GM11168 (cell line): ENCODE measurements around the gene EZH2.

ENCODE experiments used
- in situ Hi-C: fragments of 300-500 bp; cut with MboI; formaldehyde crosslinking; loops from one replicate; pipeline ENCODE4 v1.12.0; 2022; ENCODE audit warnings: low sequenced_read_pairs; ENCODE audit not compliant: unreplicated experiment

Gene EZH2

DNA sequence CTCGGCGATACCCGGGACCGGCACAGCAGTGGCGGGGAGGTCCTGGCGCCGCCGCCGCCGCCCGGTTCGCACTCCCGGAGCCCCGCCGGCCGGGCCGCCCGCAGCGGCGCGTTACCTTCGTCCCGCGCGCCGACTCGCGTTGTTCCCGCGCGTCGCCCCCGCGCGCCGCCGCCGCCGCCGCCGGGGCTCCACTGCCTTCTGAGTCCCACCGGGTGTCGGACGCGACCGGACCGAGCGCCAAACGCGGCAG, at the start of gene EZH2:
TSS of gene EZH2 (minus strand) at position 243 of the 250 bp plus-strand sequence. CDS start 36,993 bp downstream, outside the sequence.
- in situ Hi-C loops = no loop called here

DNA sequence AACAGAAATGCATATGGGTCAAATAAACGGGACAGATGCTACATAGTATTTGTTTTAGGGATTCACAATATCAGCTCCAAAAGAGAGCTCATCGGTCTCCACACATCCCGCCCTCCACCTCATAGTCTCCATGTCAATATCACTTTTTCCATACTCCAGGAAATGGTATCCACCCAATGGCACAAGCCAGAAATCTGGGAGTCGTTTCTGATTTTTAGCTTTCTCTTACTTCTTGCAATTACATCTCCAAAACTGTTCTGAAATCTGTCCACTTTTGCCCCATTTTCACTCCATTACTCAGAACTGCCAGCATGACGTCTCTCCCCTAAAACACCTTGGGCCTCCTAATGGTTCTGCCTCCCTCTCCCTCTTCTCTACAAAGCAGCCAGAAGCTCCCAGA, 47.4 kb upstream of the EZH2 start:
- in situ Hi-C loops = no loop called here

DNA sequence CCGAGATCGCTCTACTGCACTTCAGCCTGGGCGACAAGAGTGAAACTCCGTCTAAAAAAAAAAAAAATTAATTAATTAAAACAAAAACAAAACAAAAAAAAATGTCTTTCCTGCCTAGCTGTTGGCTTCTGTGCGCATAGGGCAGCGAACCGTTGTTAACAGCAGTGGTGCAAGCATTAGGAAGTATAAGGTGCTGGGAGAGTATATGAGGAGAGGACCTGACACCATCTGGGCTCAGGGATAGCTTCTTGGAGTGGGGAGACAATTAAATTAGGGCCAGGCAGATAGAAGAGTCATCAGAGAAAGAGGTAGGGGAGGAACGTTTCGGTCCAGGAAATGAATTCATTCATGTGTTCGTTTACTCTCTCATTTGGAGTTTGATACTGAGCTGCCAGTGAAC, 46.2 kb upstream of the EZH2 start:
- in situ Hi-C loops = no loop called here

DNA sequence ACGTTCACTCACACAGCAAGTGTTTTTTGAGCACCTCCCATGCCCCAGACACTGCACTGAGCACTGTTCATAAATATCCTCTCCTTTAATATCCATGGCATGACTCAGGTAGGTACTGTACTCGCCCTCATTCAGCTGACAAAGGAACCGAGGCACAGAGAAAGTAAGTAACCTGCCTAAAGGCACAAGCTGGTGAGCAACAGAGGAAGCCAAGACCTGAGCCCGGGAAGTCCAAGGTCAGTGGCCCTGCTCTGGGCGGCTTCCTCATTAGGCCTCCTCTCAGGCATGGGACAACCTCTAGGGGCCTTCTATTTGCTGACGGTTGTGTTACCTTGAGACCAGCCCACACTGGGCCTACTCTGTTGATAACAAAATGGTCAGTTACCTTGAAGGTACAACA, 45.1 kb upstream of the EZH2 start:
- in situ Hi-C loops = no loop called here

DNA sequence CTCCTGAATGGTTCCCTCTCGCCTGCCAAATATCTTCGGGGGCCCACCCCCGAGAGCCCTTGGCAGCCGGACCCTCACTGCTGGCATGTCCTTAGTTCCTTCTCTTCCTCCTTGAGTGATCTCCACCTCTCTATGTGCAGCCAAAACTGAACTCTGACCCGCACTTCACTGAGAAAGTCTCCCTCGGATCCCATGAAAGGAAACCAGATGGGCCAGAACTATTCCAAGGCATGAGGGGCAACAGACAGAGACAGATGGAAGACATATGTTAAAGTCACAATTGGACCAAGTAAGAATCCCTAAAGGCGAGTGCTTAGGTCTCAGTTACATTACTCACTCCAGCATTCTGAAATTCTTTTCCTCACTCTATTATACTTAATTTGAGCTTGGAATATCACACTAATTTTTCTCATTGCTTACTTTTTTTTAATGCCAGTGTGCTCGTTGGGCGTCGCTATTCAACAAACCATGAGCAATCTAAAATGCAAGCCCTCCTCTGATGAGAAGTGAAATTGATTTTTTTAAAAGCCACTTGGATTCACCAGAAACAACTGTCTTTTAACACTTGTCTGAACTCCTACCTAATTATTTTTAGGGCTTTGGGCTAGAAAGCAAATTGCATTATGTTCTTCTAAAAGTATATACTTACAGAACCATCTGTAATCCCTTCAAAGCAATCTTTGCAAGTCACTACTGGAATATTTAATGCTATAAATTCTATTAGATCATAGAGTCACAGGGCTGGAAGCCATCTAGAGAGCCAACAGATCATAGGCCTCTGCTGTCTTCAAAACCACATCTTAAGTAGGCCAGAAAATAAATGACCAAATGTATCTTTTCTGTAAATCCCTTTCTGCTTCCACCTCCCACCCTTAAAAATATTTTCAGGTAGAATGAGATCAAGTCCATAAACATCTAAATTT, 43.3 kb upstream of the EZH2 start:
- in situ Hi-C loops = no loop called here

DNA sequence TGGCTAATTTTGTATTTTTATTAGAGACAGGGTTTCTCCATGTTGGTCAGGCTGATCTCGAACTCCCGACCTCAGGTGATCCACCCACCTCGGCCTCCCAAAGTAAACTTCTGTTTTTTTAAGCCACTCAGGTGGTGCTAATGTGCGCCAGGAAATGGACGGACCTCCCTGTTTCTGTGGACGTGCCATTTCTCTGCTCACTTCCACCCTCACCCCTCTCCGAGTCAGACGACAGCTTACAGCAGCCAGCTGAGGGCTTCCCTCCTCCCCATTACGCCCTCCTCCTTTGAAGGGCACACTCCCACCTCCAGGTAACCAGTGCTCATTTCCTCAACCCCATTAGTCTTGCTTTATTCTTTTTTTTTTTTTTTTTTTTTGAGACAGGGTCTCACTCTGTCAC, 41.7 kb upstream of the EZH2 start:
- in situ Hi-C loops = no loop called here

DNA sequence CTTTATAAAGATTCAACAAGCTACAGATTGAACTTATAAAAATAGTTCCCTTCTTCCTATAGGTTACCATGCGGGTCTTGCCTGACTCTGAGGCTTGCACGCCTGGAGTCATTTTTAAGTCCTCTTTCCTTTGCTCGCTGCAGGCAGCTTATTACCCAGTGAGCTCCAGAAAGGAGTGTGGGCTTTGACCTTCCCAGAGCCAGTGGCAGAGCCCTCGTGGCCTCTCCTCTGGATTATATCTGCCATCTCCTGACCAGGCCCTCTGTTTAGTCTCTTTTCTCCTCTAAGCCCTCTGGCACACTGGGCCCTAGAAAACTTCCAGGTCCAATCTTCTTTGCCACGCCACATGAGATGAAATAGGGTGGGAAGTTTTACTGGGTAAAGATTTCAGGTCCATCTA, 39.9 kb upstream of the EZH2 start:
- in situ Hi-C loops = no loop called here

DNA sequence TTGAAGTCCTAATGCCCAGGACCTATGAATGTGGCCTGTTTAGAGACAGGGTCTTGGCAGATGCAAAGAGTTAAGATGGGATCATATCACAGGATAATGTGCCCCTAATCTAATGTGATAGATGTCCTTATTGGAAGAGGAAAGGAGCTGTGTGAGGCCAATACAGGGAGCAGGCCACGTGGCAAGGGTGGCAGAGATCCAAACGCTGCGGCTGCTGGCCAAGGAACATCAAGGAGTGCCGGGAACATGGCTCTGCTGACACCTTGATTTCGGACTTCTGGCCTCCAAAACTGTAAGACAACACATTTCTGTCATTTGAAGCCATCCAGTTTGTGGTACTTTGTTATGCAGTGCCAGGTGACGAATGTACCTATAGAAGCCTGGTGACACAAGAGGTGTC, 37.7 kb upstream of the EZH2 start:
- in situ Hi-C loops = no loop called here

DNA sequence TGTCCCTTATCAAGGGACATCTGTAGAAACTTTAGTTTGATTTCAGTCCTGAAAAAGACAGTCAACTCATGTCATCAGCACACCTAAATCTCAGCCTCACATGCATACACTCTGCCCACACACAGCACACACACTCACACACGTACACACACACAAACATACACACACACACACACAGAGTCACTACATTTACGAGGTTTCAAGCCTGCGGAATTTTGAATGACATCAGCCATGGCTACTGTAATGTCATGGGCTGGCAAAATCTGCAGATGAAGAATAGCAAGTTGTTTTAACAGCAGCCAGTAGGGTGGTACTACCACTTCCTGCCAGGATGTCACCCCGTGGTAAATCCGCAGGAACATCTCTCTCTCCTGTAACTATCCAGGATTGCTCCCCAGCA, 37.1 kb upstream of the EZH2 start:
- in situ Hi-C loops = no loop called here

DNA sequence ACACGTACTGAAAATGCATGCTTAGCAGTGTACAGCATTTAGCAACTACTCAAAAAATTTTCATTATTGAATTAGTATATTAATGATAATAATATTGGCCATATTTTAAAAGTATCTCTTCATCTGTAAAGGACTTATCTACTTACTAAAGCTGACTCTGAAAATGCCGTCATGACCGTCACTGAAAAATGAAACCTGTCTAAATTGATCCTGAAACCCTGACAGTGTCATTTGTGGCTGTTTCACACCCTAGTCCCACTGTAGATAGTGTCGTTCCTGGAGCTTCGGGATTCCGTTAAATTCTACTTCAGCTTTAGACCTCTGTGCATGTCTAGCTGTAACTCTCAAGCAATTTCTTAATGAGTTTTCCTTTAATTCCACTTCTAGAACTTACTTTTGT, 35.8 kb upstream of the EZH2 start:
- in situ Hi-C loops = no loop called here

DNA sequence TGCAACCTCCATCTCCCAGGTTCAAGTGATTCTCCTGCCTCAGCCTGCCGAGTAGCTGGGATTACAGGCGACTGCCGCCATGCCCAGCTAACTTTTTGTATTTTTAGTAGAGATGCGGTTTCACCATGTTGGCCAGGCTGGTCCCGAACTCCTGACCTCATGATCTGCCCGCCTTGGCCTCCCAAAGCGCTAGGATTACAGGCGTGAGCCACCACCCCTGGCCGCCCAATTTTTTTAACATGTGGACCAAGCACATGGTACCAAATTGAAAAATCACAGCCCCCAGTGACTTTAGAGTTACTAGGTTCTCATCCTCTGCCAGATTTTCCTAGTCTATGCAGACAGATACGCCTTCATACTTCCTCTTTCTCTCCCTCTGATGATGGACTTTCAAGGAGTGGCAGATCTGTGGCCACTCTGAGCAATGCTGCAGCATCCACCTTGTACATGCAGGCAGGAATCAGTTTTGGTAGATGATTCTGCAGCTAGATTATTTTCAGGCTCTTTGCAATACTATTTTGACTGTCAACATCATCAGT, 34.0 kb upstream of the EZH2 start:
- in situ Hi-C loops = no loop called here

DNA sequence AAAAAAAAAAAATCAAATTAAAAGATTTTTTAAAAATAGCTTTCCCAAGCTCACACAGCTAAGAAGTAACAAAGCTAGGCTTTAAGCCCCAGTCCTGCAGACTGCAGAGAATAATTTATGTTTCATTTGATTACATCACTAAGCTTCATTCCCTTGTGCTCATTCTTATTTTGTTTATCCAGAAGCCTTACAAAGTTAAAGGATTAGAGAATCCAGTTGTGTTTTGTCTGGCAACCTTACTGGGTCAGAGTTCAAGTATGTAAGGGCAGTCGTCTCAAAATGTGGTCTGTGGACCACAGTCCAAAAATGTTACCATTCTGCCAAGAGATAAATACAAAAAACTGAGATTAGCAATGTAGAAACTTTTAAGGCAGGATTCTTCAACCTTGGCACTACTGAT, 32.1 kb upstream of the EZH2 start:
- in situ Hi-C loops = no loop called here

DNA sequence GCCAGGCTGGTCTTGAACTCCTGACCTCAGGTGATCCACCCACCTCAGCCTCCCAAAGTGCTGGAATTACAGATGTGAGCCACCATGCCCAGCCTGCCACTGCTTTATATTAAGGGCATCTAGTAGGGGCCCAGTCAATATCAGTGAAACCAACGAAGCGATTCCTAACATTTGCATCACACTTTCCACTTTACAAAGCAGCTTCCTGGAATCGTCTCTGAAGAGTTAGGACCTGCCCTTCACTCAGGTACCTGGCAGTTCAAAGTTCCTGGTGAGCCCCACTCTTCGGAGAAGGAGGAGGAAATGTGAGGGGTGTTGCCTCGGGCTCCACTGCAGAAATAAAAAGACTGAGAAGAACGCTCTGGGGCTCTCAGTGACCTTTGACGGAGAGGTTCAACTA, 31.1 kb upstream of the EZH2 start:
- in situ Hi-C loops = no loop called here

DNA sequence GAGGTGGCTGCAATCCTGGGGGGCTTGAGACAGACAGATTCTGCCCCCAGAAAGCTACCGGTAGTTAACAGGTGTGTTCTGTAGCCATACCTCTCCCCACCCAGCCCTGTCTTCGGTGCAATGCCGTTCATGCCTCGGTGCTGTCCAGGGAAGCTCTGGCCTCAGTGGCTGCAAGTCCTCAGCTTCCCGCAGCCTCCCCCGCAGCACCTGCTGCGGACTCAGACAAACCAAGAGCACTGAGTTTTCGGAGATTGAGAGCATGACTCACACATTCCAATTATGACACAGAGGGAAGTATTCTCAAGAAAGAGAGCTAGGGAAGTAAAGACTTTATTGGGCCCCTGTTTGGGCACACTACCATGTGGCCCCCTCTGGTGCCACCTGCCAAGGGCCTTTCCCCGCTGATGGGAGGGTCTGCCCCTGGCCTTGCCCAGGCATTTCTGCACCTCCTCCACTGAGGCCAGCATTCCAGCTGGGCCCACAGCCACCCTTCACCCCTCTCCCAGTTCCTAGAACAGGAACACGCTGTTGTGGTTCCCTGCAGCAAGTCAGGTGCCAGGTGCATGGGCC, 30.2 kb upstream of the EZH2 start:
- in situ Hi-C loops = no loop called here

DNA sequence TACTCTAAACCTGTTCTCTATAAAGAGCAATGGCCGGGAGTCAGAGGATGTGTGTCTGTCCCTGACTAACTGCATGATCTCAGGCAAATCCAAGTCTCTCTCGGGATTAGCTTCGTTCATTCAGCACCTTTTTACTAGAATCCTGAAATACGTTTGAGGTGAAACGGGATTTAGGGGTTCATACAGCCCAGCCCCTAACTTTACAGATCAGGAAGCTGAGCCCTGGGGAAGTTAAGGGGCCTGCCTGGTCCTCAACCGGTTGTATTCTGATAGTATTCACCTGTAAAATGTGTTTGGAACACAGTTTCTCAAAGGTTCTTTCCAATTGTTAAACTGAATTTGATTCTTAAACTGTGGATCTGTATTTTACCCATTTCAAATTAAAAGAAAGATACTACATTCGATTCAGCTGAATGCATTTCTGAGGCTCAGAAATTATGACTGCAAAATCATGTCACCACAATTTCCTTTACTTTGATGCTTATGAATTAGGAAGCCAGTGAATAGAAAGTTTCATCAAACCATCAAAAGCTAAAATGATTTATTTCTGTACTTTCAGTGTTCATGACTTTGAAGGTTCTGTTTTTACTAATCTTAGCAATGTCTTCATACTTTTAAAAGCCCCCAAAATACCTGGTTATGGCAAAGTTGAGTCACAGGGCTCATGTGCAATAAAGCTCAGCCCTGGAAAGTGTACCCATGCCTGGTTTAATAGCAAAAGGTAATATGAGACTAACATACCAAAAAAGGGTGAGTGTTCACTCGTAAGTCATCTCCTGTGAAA, 28.9 kb upstream of the EZH2 start:
- in situ Hi-C loops = no loop called here

DNA sequence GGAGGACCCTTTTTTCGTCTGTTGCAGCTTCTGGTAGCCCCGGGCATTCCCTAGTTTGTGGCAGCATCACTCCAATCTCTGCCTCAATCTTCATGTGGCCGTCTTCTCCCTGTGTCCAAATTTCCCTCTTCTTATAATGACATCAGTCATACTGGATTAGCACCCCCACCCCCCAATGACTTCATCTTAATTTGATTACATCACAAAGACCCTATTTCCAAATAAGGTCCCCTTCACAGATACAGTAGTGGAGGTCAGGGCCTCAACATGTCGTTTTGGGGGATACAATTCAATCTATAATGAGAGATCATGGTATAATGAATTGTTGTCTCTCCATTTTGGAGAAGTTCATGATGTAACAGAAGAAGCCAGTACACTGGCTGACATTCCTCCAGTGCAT, 28.1 kb upstream of the EZH2 start:
- in situ Hi-C loops = no loop called here

DNA sequence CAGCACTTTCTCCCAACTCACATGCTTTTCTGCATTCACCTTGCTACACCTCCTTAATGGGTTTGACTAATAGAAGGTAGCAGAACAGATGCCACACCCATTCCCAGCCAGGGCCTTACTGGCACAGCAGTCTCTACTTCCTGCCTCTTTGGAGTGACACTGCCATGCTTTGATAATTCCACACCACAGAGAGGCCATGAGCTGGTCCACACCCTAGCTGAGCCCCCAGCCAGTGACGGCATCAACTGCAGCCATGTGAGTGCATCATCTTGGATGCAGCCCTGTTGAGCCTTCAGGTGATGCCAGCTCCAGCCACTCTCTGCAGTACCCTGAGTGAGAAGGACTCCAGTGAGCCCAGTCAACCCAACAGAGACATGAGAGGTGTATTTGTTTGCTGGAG, 27.5 kb upstream of the EZH2 start:
- in situ Hi-C loops = no loop called here

DNA sequence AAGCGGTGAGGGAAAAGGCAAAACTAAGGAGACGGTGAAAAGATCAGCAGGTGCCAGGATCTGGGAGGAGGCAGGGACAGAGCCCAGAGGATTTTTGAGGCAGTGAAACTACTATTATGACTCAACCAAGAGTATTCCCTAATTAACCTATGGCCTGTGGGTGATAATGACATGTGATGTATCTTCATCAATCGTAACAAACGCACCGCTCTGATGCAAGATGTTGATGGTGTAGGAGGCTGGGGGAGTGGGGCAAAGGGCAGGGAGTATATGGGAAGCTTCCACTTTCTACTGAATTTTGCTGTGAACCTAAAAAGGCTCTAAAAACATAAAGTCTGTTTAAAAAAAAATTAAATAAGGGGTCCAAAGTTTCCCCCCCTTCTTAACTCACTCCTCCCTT, 25.5 kb upstream of the EZH2 start:
- in situ Hi-C loops = no loop called here

DNA sequence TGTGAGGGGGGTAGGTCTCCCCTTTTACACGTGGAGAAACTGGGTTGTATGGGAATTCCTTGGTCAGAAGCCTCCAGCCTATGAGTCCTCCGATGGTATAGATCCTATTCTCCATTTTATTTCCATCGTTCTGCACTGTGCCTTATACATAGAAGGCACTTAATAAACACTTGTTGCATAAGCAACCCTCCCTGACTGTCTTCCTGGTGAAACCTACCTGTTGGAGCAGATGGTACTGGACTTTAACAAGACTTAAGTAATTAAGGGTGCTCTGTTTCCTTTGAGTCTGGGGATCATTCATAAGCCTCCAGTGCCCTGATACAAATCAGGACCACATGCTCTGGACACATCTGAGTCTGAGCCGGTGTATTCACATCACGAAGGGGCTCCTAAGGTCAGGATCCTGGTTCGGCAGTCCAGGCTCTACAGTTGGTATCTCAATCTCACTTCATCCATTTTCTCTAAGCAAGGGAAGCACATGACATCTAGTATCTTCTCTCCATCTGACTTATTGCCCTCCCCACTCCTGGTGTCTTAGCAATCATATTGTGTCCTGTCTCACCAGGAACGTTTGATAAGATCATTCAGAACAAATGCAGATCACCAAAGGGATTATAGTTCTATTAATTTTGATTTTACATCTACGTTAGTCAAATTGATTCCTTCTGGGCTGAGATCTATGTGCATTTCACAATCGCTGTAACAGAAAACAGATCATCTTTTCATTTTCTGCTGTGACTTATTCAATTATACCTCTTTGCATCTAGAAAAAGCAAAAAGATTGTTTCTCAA, 22.8 kb upstream of the EZH2 start:
- in situ Hi-C loops = no loop called here

DNA sequence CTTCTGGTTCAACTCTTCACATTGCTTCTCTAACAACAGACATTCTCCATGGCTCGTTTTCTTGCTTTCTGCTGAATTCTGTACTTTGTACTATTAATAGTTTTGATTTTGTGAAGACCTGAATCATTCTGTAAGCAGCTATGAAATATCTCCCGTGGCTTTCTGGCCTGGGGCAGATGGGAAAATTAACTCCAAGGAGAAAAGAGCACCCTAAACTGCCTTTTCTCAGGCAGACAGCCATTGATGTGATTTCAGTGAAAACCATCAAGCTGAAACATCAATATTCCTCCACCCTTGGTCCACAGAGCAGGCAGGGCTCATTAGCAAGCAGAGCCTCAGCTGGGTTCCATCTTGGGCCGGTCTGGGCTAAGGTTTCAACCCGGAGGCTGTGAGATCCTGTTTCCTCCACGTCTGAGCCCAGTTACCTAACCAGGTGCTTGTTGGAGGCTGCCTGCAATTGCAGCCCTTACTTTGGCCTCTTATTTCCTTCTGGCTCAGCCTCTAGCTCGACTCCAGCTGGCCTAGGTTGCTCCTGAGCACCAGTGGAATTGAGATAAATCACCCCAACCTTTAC, 21.1 kb upstream of the EZH2 start:
- in situ Hi-C loops = no loop called here
